ENCODE results near the gene SEMA5A.

DNA sequence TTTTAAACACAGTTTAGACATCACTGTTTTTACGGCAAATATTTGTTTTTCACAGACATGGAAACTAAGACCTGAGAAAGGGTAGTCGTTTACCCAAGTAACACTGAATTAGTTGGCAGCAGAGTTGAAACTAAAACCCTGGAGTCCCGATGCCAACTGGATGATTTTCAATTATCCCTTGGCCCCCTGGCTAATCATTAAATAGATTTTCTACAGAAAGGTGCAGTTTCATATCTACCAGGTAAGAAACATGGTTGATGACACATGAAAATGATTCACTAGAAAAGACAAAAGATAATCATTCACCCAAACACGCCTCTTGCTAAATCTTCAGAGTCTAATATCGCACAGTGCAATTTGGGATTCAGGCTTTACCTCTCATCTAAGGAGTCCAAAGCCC, 136.9 kb downstream of the SEMA5A start:
- no peak for TF ChIP-seq POLR2A (IDR thresholded peaks at IDR 0.05)
- no peak for TF ChIP-seq CTCF (IDR thresholded peaks at IDR 0.05)
- no peak for TF ChIP-seq POLR2AphosphoS5 (IDR thresholded peaks at IDR 0.05)
- TF ChIP-seq EP300 (IDR thresholded peaks at IDR 0.05): no peak

Data from gastroesophageal sphincter (tissue), 3 donors.